ENCODE data around the gene STMN1.

DNA sequence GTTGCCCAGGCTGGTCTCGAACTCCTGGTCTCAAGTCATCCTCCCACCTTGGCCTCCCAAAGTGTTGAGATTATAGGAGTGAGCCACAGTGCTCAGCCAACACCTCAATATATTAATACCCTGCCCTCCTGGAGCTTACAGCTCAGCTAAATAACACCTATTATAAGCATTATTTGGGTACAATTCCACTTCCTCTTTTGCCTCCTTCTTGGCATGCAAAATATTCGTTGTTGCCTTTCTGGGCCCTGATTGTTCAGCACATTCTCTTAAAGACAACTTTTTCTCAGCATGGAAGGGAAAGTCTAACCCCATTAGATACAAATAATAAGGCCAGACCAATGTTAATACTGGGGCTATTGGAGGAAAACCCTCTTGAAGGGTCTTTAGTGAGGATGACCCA lies 33.5 kb downstream of the STMN1 start:
- TF ChIP-seq TAF1 (IDR thresholded peaks at IDR 0.05; ENCODE audit: low read depth, low read length) (no peak), POLR2AphosphoS5 (IDR thresholded peaks at IDR 0.05; ENCODE audit: low read depth, low read length) (no peak), POLR2A (IDR thresholded peaks at IDR 0.05; ENCODE audit: low read depth, low read length) (no peak)
